ENCODE results near the gene FASTKD2. TPM values are rescaled to one million over a fixed set of nuclear protein-coding genes. Genes with fewer than 3 reads are reported as not detected.

The FASTKD2 gene
- total RNA-seq, 3 donors from 2014 or later (not counting 1 experiment from before 2014, with no cell fraction given) = 15.9 to 21.6 (median 17.0) TPM

- no peak for TF ChIP-seq CTCF (IDR thresholded peaks at IDR 0.05)
- 87% methylated on average over 7 of the region's 7 CpGs for WGBS (ENCODE audit: insufficient coverage)
- ATAC-seq = no peak
- peak overlapping the region in 1 of 2 donors; percentile 31 for H3K27ac Mint-ChIP-seq
- H3K27me3 Mint-ChIP-seq (ENCODE audit: low read depth in 2 of 2) = no peaks in the 10 kb centered on the region
- H3K4me1 Mint-ChIP-seq = peaks cover 5 to 13% of the 10 kb centered on the region in 2 donors
- no peak overlapping the region for H3K27ac ChIP-seq (ENCODE audit: low read length)
- no peak overlapping the region for H3K4me3 Mint-ChIP-seq
- no peaks in the 10 kb centered on the region for H3K9me3 ChIP-seq (ENCODE audit: control insufficient read depth, insufficient read depth, low read length)
- H3K27me3 ChIP-seq (ENCODE audit: control insufficient read depth, insufficient read depth, low read length) = no peaks in the 10 kb centered on the region
- peaks cover 2 to 3% of the 10 kb centered on the region in 2 donors for H3K9me3 Mint-ChIP-seq
- H3K4me1 ChIP-seq (ENCODE audit: control insufficient read depth, insufficient read depth, low read length) = no peaks in the 10 kb centered on the region
- no peak for DNase-seq
- H3K4me3 ChIP-seq (ENCODE audit: low read length) = no peak overlapping the region
- H3K36me3 ChIP-seq (ENCODE audit: control insufficient read depth, insufficient read depth, low read length) = peaks cover 79% of the 10 kb centered on the region
- H3K36me3 Mint-ChIP-seq = peaks cover 30% of the 10 kb centered on the region
- intact Hi-C loops (cut with micrococcal nuclease) = no loop called here
Observed at GRCh38 chr2:206784559-206785353, 19.4 kb downstream of the FASTKD2 start.

GRCh38 chr2:206790311-206790935, 25.0 kb downstream of the FASTKD2 start:
- no peak for TF ChIP-seq CTCF (IDR thresholded peaks at IDR 0.05)
- DNase-seq = no peak
- intact Hi-C loops (cut with micrococcal nuclease) = no loop called here
- H3K9me3 ChIP-seq (ENCODE audit: control insufficient read depth, insufficient read depth, low read length) = no peaks in the 10 kb centered on the region
- 100% methylated on average over 3 of the region's 3 CpGs for WGBS (ENCODE audit: insufficient coverage)
- Mint-ChIP-seq H3K4me1 (peaks cover 0 to 4% of the 10 kb centered on the region in 2 donors), H3K36me3 (peaks cover 34% of the 10 kb centered on the region), H3K27ac (no peak overlapping the region), H3K9me3 (no peaks in the 10 kb centered on the region), H3K4me3 (no peak overlapping the region), H3K27me3 (ENCODE audit: low read depth in 2 of 2) (no peaks in the 10 kb centered on the region)
- no peaks in the 10 kb centered on the region for H3K4me1 ChIP-seq (ENCODE audit: control insufficient read depth, insufficient read depth, low read length)
- no peak overlapping the region for H3K4me3 ChIP-seq (ENCODE audit: low read length)
- ATAC-seq = no peak
- no peak overlapping the region for H3K27ac ChIP-seq (ENCODE audit: low read length)
- H3K27me3 ChIP-seq (ENCODE audit: control insufficient read depth, insufficient read depth, low read length) = no peaks in the 10 kb centered on the region
- H3K36me3 ChIP-seq (ENCODE audit: control insufficient read depth, insufficient read depth, low read length) = peaks cover 77% of the 10 kb centered on the region

DNA sequence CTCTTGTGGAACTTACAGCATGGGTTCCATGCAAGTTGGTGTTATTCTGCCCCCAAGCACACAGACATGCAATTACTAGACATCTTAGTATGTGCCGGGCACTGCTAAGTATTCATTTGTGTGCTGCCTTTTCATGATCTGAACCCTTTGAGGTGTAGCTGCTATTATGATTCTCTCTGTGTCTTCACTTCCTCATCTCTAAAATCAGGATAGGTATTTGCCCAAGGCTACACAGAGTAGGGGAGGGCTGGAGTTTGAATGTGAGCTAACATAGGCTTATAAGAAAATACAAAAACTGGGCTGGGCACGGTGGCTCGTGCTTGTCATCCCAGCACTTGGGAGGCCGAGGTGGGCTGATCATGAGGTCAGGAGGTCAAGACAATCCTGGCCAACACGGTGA, 27.2 kb downstream of the FASTKD2 start:
- DNase-seq (no peak), ATAC-seq (no peak)
- Mint-ChIP-seq H3K9me3 (no peaks in the 10 kb centered on the region), H3K27me3 (ENCODE audit: low read depth in 2 of 2) (no peaks in the 10 kb centered on the region), H3K27ac (no peak overlapping the region), H3K36me3 (peaks cover 34% of the 10 kb centered on the region), H3K4me3 (no peak overlapping the region), H3K4me1 (peaks cover 0 to 4% of the 10 kb centered on the region in 2 donors)
- no peak overlapping the region for H3K4me3 ChIP-seq (ENCODE audit: low read length)
- whole genome bisulfite sequencing (ENCODE audit: insufficient coverage) = 87% methylated on average over 4 of the region's 5 CpGs
- H3K36me3 ChIP-seq (ENCODE audit: control insufficient read depth, insufficient read depth, low read length) = peaks cover 59% of the 10 kb centered on the region
- H3K27me3 ChIP-seq (ENCODE audit: control insufficient read depth, insufficient read depth, low read length) = no peaks in the 10 kb centered on the region
- intact Hi-C loops (cut with micrococcal nuclease) = no loop called here
- no peak for TF ChIP-seq CTCF (IDR thresholded peaks at IDR 0.05)
- no peaks in the 10 kb centered on the region for H3K4me1 ChIP-seq (ENCODE audit: control insufficient read depth, insufficient read depth, low read length)
- no peaks in the 10 kb centered on the region for H3K9me3 ChIP-seq (ENCODE audit: control insufficient read depth, insufficient read depth, low read length)
- no peak overlapping the region for H3K27ac ChIP-seq (ENCODE audit: low read length)

Measured in natural killer cell (primary cell).